GM12878 (cell line): ENCODE data around the gene SMAD1.

Source experiments
- CEBPB ChIP-seq, 2 experiments: fragments of 150-350 bp in 1 of 2; IDR thresholded peaks; 2 replicates each; pipeline ENCODE4 v1.6.1; 2012 to 2014; ENCODE audit warnings: low read depth in 2 of 2, low read length in 2 of 2, borderline replicate concordance in 1 of 2, inconsistent platforms in 1 of 2
- CHD1 ChIP-seq: IDR thresholded peaks from 2 replicates; pipeline ENCODE4 v1.6.1; 2012; ENCODE audit warnings: low read depth, low read length, improper control_type of control experiment
- EP300 ChIP-seq, 2 experiments: fragments of 150-350 bp in 1 of 2; IDR thresholded peaks; 2 replicates each; pipeline ENCODE4 v1.6.1; 2011 to 2012; ENCODE audit warnings: low read depth in 2 of 2, low read length in 2 of 2, borderline replicate concordance in 1 of 2, improper control_type of control experiment in 1 of 2, inconsistent platforms in 1 of 2; ENCODE audit not compliant: control insufficient read depth in 1 of 2
- NBN ChIP-seq: fragments of 450-650 bp; IDR thresholded peaks from 2 replicates; pipeline ENCODE4 v1.6.1; 2016
- POLR2A ChIP-seq: IDR thresholded peaks from 2 replicates; pipeline ENCODE4 v1.6.1; 2011; ENCODE audit warnings: low read depth, mild to moderate bottlenecking, low read length

DNA sequence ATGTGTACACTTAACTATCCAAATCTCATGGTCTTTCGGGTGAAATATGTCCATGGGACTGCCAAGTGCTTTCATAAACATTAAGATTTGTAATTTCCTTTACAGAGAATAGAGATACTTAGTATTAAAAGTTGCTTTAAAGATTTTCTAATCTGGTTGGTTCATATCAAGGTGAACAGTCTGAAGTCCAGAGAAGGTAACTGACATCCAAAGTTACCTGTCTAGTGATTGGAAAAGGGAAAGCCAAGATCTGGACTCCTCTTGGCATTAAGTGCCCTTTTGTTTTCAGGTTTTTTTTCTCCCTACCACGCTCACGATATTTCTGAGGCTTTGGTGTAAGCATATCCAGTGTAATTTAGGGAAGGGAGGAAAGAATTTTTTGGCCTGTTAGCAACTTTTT lies 5.0 kb downstream of the SMAD1 start:
- TF ChIP-seq POLR2A (no peak), CHD1 (no peak), NBN (no peak), EP300 (IDR thresholded peaks at IDR 0.05; ENCODE audit: borderline replicate concordance in 1 of 2, control insufficient read depth in 1 of 2, low read depth in 2 of 2, low read length in 2 of 2) (no peak), CEBPB (IDR thresholded peaks at IDR 0.05; ENCODE audit: borderline replicate concordance in 1 of 2, low read depth in 2 of 2, low read length in 2 of 2) (no peak)
